H9 (cell line): ENCODE results near the gene NPFF. TPM values are rescaled to one million over a fixed set of nuclear protein-coding genes. Genes with fewer than 3 reads are reported as not detected.

Source experiments
- DNase-seq: peaks from one replicate; pipeline ENCODE4 v3.0.0-alpha.2; 2017
- H2AFZ ChIP-seq: one replicate; pipeline ENCODE4 v1.6.1; 2013; ENCODE audit warnings: mild to moderate bottlenecking, low read length, control low read depth, moderate library complexity
- H2AK5ac ChIP-seq: 2 replicates; pipeline ENCODE4 v1.6.1; 2013; ENCODE audit warnings: low read length, control low read depth, mixed read lengths; ENCODE audit not compliant: insufficient read length
- H2BK120ac ChIP-seq: one replicate; pipeline ENCODE4 v1.6.1; 2013; ENCODE audit warnings: low read depth, mild to moderate bottlenecking, low read length, control low read depth, inconsistent platforms; ENCODE audit not compliant: poor library complexity, severe bottlenecking
- H2BK12ac ChIP-seq: 2 replicates; pipeline ENCODE4 v1.6.1; 2013; ENCODE audit warnings: low read length, control low read depth, mixed read lengths, low read depth; ENCODE audit not compliant: insufficient read length
- H2BK15ac ChIP-seq: 2 replicates; pipeline ENCODE4 v1.6.1; 2013; ENCODE audit warnings: low read depth, low read length, control low read depth
- H2BK20ac ChIP-seq: one replicate; pipeline ENCODE4 v1.6.1; 2013; ENCODE audit warnings: low read depth, mild to moderate bottlenecking, low read length, control low read depth, inconsistent platforms; ENCODE audit not compliant: poor library complexity, severe bottlenecking
- H2BK5ac ChIP-seq: 2 replicates; pipeline ENCODE4 v1.6.1; 2013; ENCODE audit warnings: low read length, control low read depth, mixed read lengths; ENCODE audit not compliant: insufficient read length
- H3K14ac ChIP-seq: 2 replicates; pipeline ENCODE4 v1.6.1; 2013; ENCODE audit warnings: low read length, control low read depth; ENCODE audit not compliant: insufficient read depth
- H3K18ac ChIP-seq: 2 replicates; pipeline ENCODE4 v1.6.1; 2013; ENCODE audit warnings: low read depth, mild to moderate bottlenecking, mixed read lengths, low read length, control low read depth; ENCODE audit not compliant: insufficient read length
- H3K23ac ChIP-seq: 2 replicates; pipeline ENCODE4 v1.6.1; 2013; ENCODE audit warnings: low read length, control low read depth, mixed read lengths, low read depth; ENCODE audit not compliant: insufficient read length
- H3K23me2 ChIP-seq: 2 replicates; pipeline ENCODE4 v1.6.1; 2013; ENCODE audit warnings: low read depth, mild to moderate bottlenecking, mixed read lengths, low read length, control low read depth; ENCODE audit not compliant: insufficient read length, poor library complexity, severe bottlenecking
- H3K27ac ChIP-seq: 2 replicates; pipeline ENCODE4 v1.5.1; 2013; ENCODE audit warnings: low read length, control low read depth, mixed read lengths, low read depth; ENCODE audit not compliant: insufficient read length
- H3K27me3 ChIP-seq: 2 replicates; pipeline ENCODE4 v1.6.1; 2013; ENCODE audit warnings: low read length, control low read depth, inconsistent platforms; ENCODE audit not compliant: insufficient read depth
- H3K4ac ChIP-seq: 2 replicates; pipeline ENCODE4 v1.6.1; 2013; ENCODE audit warnings: low read depth, mild to moderate bottlenecking, control low read depth, inconsistent platforms, low read length, moderate library complexity
- H3K4me1 ChIP-seq: 2 replicates; pipeline ENCODE4 v1.6.1; 2013; ENCODE audit warnings: low read length, control low read depth, inconsistent platforms; ENCODE audit not compliant: insufficient read depth
- H3K4me2 ChIP-seq: 2 replicates; pipeline ENCODE4 v1.6.1; 2013; ENCODE audit warnings: low read length, control low read depth, mixed read lengths; ENCODE audit not compliant: insufficient read length, insufficient read depth
- H3K56ac ChIP-seq: 2 replicates; pipeline ENCODE4 v1.6.1; 2013; ENCODE audit warnings: low read depth, mild to moderate bottlenecking, mixed read lengths, low read length, control low read depth; ENCODE audit not compliant: insufficient read length
- H3K79me1 ChIP-seq: 2 replicates; pipeline ENCODE4 v1.6.1; 2013; ENCODE audit warnings: low read depth, mild to moderate bottlenecking, moderate library complexity, low read length, control low read depth, inconsistent platforms; ENCODE audit not compliant: insufficient read depth, poor library complexity, severe bottlenecking
- H3K79me2 ChIP-seq: 2 replicates; pipeline ENCODE4 v1.6.1; 2013; ENCODE audit warnings: low read length, control low read depth, inconsistent platforms; ENCODE audit not compliant: insufficient read depth
- H3K9ac ChIP-seq: 2 replicates; pipeline ENCODE4 v1.6.1; 2013; ENCODE audit warnings: low read length, control low read depth, mixed read lengths; ENCODE audit not compliant: insufficient read length; ENCODE audit errors: extremely low read depth
- H3K9me3 ChIP-seq: one replicate; pipeline ENCODE4 v1.6.1; 2013; ENCODE audit warnings: low read depth, low read length, inconsistent platforms; ENCODE audit not compliant: control insufficient read depth
- H3T11ph ChIP-seq: one replicate; pipeline ENCODE4 v1.6.1; 2013; ENCODE audit warnings: mild to moderate bottlenecking, low read length, control low read depth, inconsistent platforms
- H4K20me1 ChIP-seq: one replicate; pipeline ENCODE4 v1.6.1; 2013; ENCODE audit not compliant: control insufficient read depth, insufficient read length, insufficient read depth
- H4K5ac ChIP-seq: 2 replicates; pipeline ENCODE4 v1.6.1; 2013; ENCODE audit warnings: low read depth, mild to moderate bottlenecking, mixed read lengths, low read length, control low read depth; ENCODE audit not compliant: insufficient read length
- H4K8ac ChIP-seq: replicated peaks from 2 replicates; pipeline ENCODE4 v1.6.1; 2013; ENCODE audit warnings: low read length, control low read depth, mixed read lengths, low read depth; ENCODE audit not compliant: insufficient read length
- H4K91ac ChIP-seq: 2 replicates; pipeline ENCODE4 v1.6.1; 2013; ENCODE audit warnings: low read depth, mild to moderate bottlenecking, moderate library complexity, mixed read lengths, low read length, control low read depth; ENCODE audit not compliant: insufficient read length
- H3K27ac Mint-ChIP-seq, 3 experiments: 2 replicates in 2 of 3; 3 replicates in 1 of 3; pipeline ENCODE4 v1.8.0; 2020 to 2021; ENCODE audit warnings: mixed read lengths in 3 of 3, mild to moderate bottlenecking in 1 of 3, moderate library complexity in 1 of 3
- H3K27me3 Mint-ChIP-seq: 2 replicates; pipeline ENCODE4 v1.8.0; 2021; ENCODE audit warnings: low read depth, mild to moderate bottlenecking, moderate library complexity, mixed read lengths
- H3K36me3 Mint-ChIP-seq, 3 experiments: 2 replicates in 2 of 3; 3 replicates in 1 of 3; pipeline ENCODE4 v1.8.0; 2020 to 2021; ENCODE audit warnings: low read depth in 3 of 3, mixed read lengths in 3 of 3; ENCODE audit not compliant: insufficient read depth in 1 of 3
- H3K4me1 Mint-ChIP-seq, 2 experiments: 2 replicates each; pipeline ENCODE4 v1.8.0; 2020; ENCODE audit warnings: mixed read lengths in 2 of 2
- H3K4me3 Mint-ChIP-seq, 2 experiments: 2 replicates in 1 of 2; 3 replicates in 1 of 2; pipeline ENCODE4 v1.8.0; 2020 to 2021; ENCODE audit warnings: mild to moderate bottlenecking in 2 of 2, mixed read lengths in 2 of 2, moderate library complexity in 1 of 2
- H3K9me3 Mint-ChIP-seq, 2 experiments: 2 replicates in 1 of 2; 3 replicates in 1 of 2; pipeline ENCODE4 v1.8.0; 2020; ENCODE audit warnings: mild to moderate bottlenecking in 2 of 2, mixed read lengths in 2 of 2, moderate library complexity in 1 of 2
- WGBS: extraction: QIAGEN DNeasy Blood & Tissue Kit; methylation state at CpG from one replicate; pipeline ENCODE4 v1.1.7; 2013; ENCODE audit warnings: missing lambda C conversion rate, low lambda C conversion rate, mixed read lengths; ENCODE audit not compliant: insufficient read length; ENCODE audit errors: extremely low coverage; 5-methylcytosine and 5-hydroxymethylcytosine counted together
- total RNA-seq: library from RNA; stranded (reverse); gene quantifications from 2 replicates; pipeline ENCODE4 v1.2.1, GENCODE V29; 2021
- TF ChIP-seq, protein P1 (sequence below): fragments of 200-600 bp; sonication (generic); conservative IDR thresholded peaks from 3 replicates; pipeline ENCODE4 v1.8.0; 2021; ENCODE audit warnings: antibody characterized with exemption, mild to moderate bottlenecking

NPFF gene
- total RNA-seq, 1 experiment from 2014 or later = not detected

DNA sequence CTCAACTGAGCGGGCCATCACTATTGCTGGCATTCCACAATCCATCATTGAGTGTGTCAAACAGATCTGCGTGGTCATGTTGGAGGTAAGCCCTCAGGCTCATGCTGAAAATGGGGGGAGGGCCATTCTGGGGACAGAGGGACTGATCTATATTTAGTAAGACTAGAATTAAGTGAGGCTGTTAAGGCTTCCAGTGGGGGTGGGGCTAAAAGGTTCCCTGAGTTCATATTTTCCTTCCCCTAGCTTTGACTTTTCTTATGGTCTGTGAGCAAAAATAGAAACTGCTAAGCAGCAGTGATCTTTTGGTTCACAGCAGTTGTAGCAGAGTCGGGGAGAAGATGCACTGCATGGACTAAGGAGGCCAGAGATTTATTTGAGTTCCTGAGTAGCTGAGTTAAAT, 46.2 kb downstream of the NPFF start:
- Mint-ChIP-seq H3K9me3 (no peaks in the 10 kb centered on the region), H3K4me1 (peaks cover 48 to 69% of the 10 kb centered on the region in 2 experiments), H3K4me3 (peak overlapping the region in 1 of 2 experiments; percentile 25; a peak in 3 of 5 replicates), H3K27ac (peak overlapping the region in 2 of 3 experiments; percentile 22 to 68; a peak in 3 of 7 replicates), H3K27me3 (no peaks in the 10 kb centered on the region), H3K36me3 (peaks cover 78 to 96% (median 94%) of the 10 kb centered on the region in 3 experiments)
- Histone ChIP-seq H3K23me2 (no peaks in the 10 kb centered on the region), H3K14ac (no peak overlapping the region), H3K56ac (no peak overlapping the region), H4K91ac (no peak overlapping the region), H3K23ac (no peak overlapping the region), H2BK15ac (no peak overlapping the region), H4K20me1 (no peaks in the 10 kb centered on the region), H3K27me3 (no peaks in the 10 kb centered on the region), H3K4ac (no peak overlapping the region), H3K79me2 (peaks cover 3% of the 10 kb centered on the region), H3K9ac (no peak overlapping the region), H2AK5ac (no peak overlapping the region), H3K18ac (no peak overlapping the region), H2AFZ (no peak overlapping the region), H3K4me2 (no peak overlapping the region), H4K8ac (no peak overlapping the region), H2BK20ac (no peak overlapping the region), H3T11ph (no peak overlapping the region), H2BK12ac (no peak overlapping the region), H2BK120ac (no peak overlapping the region), H4K5ac (no peak overlapping the region), H3K27ac (no peak overlapping the region), H3K9me3 (no peaks in the 10 kb centered on the region), H2BK5ac (no peak overlapping the region), H3K4me1 (no peaks in the 10 kb centered on the region), H3K79me1 (peaks cover 18% of the 10 kb centered on the region)
- DNase-seq = no peak
- no CpG with 5 or more reads among the region's 3 CpGs for WGBS
- TF ChIP-seq, protein P1, sequence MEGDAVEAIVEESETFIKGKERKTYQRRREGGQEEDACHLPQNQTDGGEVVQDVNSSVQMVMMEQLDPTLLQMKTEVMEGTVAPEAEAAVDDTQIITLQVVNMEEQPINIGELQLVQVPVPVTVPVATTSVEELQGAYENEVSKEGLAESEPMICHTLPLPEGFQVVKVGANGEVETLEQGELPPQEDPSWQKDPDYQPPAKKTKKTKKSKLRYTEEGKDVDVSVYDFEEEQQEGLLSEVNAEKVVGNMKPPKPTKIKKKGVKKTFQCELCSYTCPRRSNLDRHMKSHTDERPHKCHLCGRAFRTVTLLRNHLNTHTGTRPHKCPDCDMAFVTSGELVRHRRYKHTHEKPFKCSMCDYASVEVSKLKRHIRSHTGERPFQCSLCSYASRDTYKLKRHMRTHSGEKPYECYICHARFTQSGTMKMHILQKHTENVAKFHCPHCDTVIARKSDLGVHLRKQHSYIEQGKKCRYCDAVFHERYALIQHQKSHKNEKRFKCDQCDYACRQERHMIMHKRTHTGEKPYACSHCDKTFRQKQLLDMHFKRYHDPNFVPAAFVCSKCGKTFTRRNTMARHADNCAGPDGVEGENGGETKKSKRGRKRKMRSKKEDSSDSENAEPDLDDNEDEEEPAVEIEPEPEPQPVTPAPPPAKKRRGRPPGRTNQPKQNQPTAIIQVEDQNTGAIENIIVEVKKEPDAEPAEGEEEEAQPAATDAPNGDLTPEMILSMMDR = no peak
